ENCODE results near the gene GLMP. TPM values are rescaled to one million over a fixed set of nuclear protein-coding genes. Genes with fewer than 3 reads are reported as not detected.

The GLMP gene
- polyA plus RNA-seq, 1 donor: 170 TPM

GRCh38 chr1:156257711-156258110 lies 37.8 kb downstream of the GLMP start:
- Histone ChIP-seq H3K27me3 (ENCODE audit: control insufficient read depth, insufficient read depth, low read length) (no peaks in the 10 kb centered on the region), H3K4me1 (ENCODE audit: control insufficient read depth, insufficient read depth, low read length) (no peaks in the 10 kb centered on the region), H3K9me3 (ENCODE audit: control insufficient read depth, low read depth, low read length) (no peaks in the 10 kb centered on the region), H3K4me3 (ENCODE audit: low read length) (no peak overlapping the region), H3K27ac (ENCODE audit: low read length) (no peak overlapping the region), H3K36me3 (ENCODE audit: control insufficient read depth, insufficient read depth, low read length) (peaks cover 89% of the 10 kb centered on the region)
- no peak for DNase-seq
- no CpG with 5 or more reads among the region's 2 CpGs for WGBS (ENCODE audit: insufficient coverage, low lambda C conversion rate)

GRCh38 chr1:156253634-156254033 lies 41.8 kb downstream of the GLMP start:
- peaks cover 90% of the 10 kb centered on the region for H3K36me3 ChIP-seq (ENCODE audit: control insufficient read depth, insufficient read depth, low read length)
- no peak for DNase-seq
- no peaks in the 10 kb centered on the region for H3K27me3 ChIP-seq (ENCODE audit: control insufficient read depth, insufficient read depth, low read length)
- no peaks in the 10 kb centered on the region for H3K4me1 ChIP-seq (ENCODE audit: control insufficient read depth, insufficient read depth, low read length)
- H3K9me3 ChIP-seq (ENCODE audit: control insufficient read depth, low read depth, low read length): no peaks in the 10 kb centered on the region
- no CpG with 5 or more reads among the region's 3 CpGs for WGBS (ENCODE audit: insufficient coverage, low lambda C conversion rate)
- H3K4me3 ChIP-seq (ENCODE audit: low read length): no peak overlapping the region
- no peak overlapping the region for H3K27ac ChIP-seq (ENCODE audit: low read length)

GRCh38 chr1:156251527-156251926 lies 44.0 kb downstream of the GLMP start:
- no peaks in the 10 kb centered on the region for H3K27me3 ChIP-seq (ENCODE audit: control insufficient read depth, insufficient read depth, low read length)
- WGBS (ENCODE audit: insufficient coverage, low lambda C conversion rate): no CpG with 5 or more reads among the region's 3 CpGs
- no peak overlapping the region for H3K4me3 ChIP-seq (ENCODE audit: low read length)
- no peak for DNase-seq
- H3K27ac ChIP-seq (ENCODE audit: low read length): peak overlapping the region; percentile 31
- H3K36me3 ChIP-seq (ENCODE audit: control insufficient read depth, insufficient read depth, low read length): peaks cover 70% of the 10 kb centered on the region
- H3K9me3 ChIP-seq (ENCODE audit: control insufficient read depth, low read depth, low read length): no peaks in the 10 kb centered on the region
- no peaks in the 10 kb centered on the region for H3K4me1 ChIP-seq (ENCODE audit: control insufficient read depth, insufficient read depth, low read length)

GRCh38 chr1:156249593-156249992 lies 45.9 kb downstream of the GLMP start:
- no peak for DNase-seq
- Histone ChIP-seq H3K4me1 (ENCODE audit: control insufficient read depth, insufficient read depth, low read length) (peaks cover 4% of the 10 kb centered on the region), H3K27me3 (ENCODE audit: control insufficient read depth, insufficient read depth, low read length) (peaks cover 17% of the 10 kb centered on the region), H3K9me3 (ENCODE audit: control insufficient read depth, low read depth, low read length) (no peaks in the 10 kb centered on the region), H3K36me3 (ENCODE audit: control insufficient read depth, insufficient read depth, low read length) (peaks cover 55% of the 10 kb centered on the region), H3K27ac (ENCODE audit: low read length) (no peak overlapping the region), H3K4me3 (ENCODE audit: low read length) (no peak overlapping the region)
- no CpG with 5 or more reads among the region's 5 CpGs for WGBS (ENCODE audit: insufficient coverage, low lambda C conversion rate)

- no peak overlapping the region for H3K27ac ChIP-seq (ENCODE audit: low read length)
- peaks cover 20% of the 10 kb centered on the region for H3K27me3 ChIP-seq (ENCODE audit: control insufficient read depth, insufficient read depth, low read length)
- no CpG with 5 or more reads among the region's 4 CpGs for WGBS (ENCODE audit: insufficient coverage, low lambda C conversion rate)
- no peaks in the 10 kb centered on the region for H3K9me3 ChIP-seq (ENCODE audit: control insufficient read depth, low read depth, low read length)
- H3K36me3 ChIP-seq (ENCODE audit: control insufficient read depth, insufficient read depth, low read length): peaks cover 44% of the 10 kb centered on the region
- peaks cover 4% of the 10 kb centered on the region for H3K4me1 ChIP-seq (ENCODE audit: control insufficient read depth, insufficient read depth, low read length)
- DNase-seq: no peak
- no peak overlapping the region for H3K4me3 ChIP-seq (ENCODE audit: low read length)
These were observed 47.2 kb downstream of the GLMP start for GRCh38 chr1:156248323-156248683.

- Histone ChIP-seq H3K4me3 (ENCODE audit: low read length) (no peak within 1 kb of the TSS), H3K36me3 (ENCODE audit: control insufficient read depth, insufficient read depth, low read length) (peaks cover 42% of the 10 kb centered on the region), H3K27ac (ENCODE audit: low read length) (no peak within 1 kb of the TSS), H3K4me1 (ENCODE audit: control insufficient read depth, insufficient read depth, low read length) (peaks cover 4% of the 10 kb centered on the region), H3K9me3 (ENCODE audit: control insufficient read depth, low read depth, low read length) (no peaks in the 10 kb centered on the region), H3K27me3 (ENCODE audit: control insufficient read depth, insufficient read depth, low read length) (peaks cover 20% of the 10 kb centered on the region)
- no CpG with 5 or more reads among the region's 16 CpGs for WGBS (ENCODE audit: insufficient coverage, low lambda C conversion rate)
- DNase-seq: peak in 1 of 2 donors; percentile 35
These were observed 47.8 kb downstream of the GLMP start, which contains the start of gene PAQR6 for GRCh38 chr1:156247460-156248322. Gene PAQR6, minus strand, starts transcription at chr1:156248056. Its CDS starts 1,325 bp downstream, at chr1:156246731.

GRCh38 chr1:156246781-156247459 lies 48.6 kb downstream of the GLMP start:
- WGBS (ENCODE audit: insufficient coverage, low lambda C conversion rate): no CpG with 5 or more reads among the region's 16 CpGs

GRCh38 chr1:156246241-156246780 lies 49.2 kb downstream of the GLMP start:
- Histone ChIP-seq H3K9me3 (ENCODE audit: control insufficient read depth, low read depth, low read length) (no peaks in the 10 kb centered on the region), H3K36me3 (ENCODE audit: control insufficient read depth, insufficient read depth, low read length) (peaks cover 39% of the 10 kb centered on the region), H3K4me3 (ENCODE audit: low read length) (no peak overlapping the region), H3K27ac (ENCODE audit: low read length) (no peak overlapping the region), H3K27me3 (ENCODE audit: control insufficient read depth, insufficient read depth, low read length) (peaks cover 20% of the 10 kb centered on the region), H3K4me1 (ENCODE audit: control insufficient read depth, insufficient read depth, low read length) (peaks cover 4% of the 10 kb centered on the region)
- WGBS (ENCODE audit: insufficient coverage, low lambda C conversion rate): no CpG with 5 or more reads among the region's 10 CpGs
- DNase-seq: no peak

More at GRCh38 chr1:156246781-156247459, 48.6 kb downstream of the GLMP start:
- no peak overlapping the region for H3K4me3 ChIP-seq (ENCODE audit: low read length)
- H3K9me3 ChIP-seq (ENCODE audit: control insufficient read depth, low read depth, low read length): no peaks in the 10 kb centered on the region
- H3K27me3 ChIP-seq (ENCODE audit: control insufficient read depth, insufficient read depth, low read length): peaks cover 20% of the 10 kb centered on the region
- H3K36me3 ChIP-seq (ENCODE audit: control insufficient read depth, insufficient read depth, low read length): peaks cover 40% of the 10 kb centered on the region
- no peak for DNase-seq
- no peak overlapping the region for H3K27ac ChIP-seq (ENCODE audit: low read length)
- H3K4me1 ChIP-seq (ENCODE audit: control insufficient read depth, insufficient read depth, low read length): peaks cover 4% of the 10 kb centered on the region

- H3K27ac ChIP-seq (ENCODE audit: low read length): no peak overlapping the region
- peak; percentile 25 to 58 for DNase-seq
- WGBS (ENCODE audit: insufficient coverage, low lambda C conversion rate): no CpG with 5 or more reads among the region's 69 CpGs
- peaks cover 20% of the 10 kb centered on the region for H3K27me3 ChIP-seq (ENCODE audit: control insufficient read depth, insufficient read depth, low read length)
- no peaks in the 10 kb centered on the region for H3K9me3 ChIP-seq (ENCODE audit: control insufficient read depth, low read depth, low read length)
- H3K4me1 ChIP-seq (ENCODE audit: control insufficient read depth, insufficient read depth, low read length): peaks cover 4% of the 10 kb centered on the region
- peaks cover 39% of the 10 kb centered on the region for H3K36me3 ChIP-seq (ENCODE audit: control insufficient read depth, insufficient read depth, low read length)
- H3K4me3 ChIP-seq (ENCODE audit: low read length): peak overlapping the region; percentile 21
These were observed 49.8 kb downstream of the GLMP start for GRCh38 chr1:156245451-156246232.

- no CpG with 5 or more reads among the region's 17 CpGs for WGBS (ENCODE audit: insufficient coverage, low lambda C conversion rate)
- H3K27me3 ChIP-seq (ENCODE audit: control insufficient read depth, insufficient read depth, low read length): peaks cover 20% of the 10 kb centered on the region
- no peak overlapping the region for H3K4me3 ChIP-seq (ENCODE audit: low read length)
- H3K4me1 ChIP-seq (ENCODE audit: control insufficient read depth, insufficient read depth, low read length): peaks cover 4% of the 10 kb centered on the region
- H3K36me3 ChIP-seq (ENCODE audit: control insufficient read depth, insufficient read depth, low read length): peaks cover 35% of the 10 kb centered on the region
- no peak overlapping the region for H3K27ac ChIP-seq (ENCODE audit: low read length)
- no peak for DNase-seq
- H3K9me3 ChIP-seq (ENCODE audit: control insufficient read depth, low read depth, low read length): no peaks in the 10 kb centered on the region
These were observed 50.8 kb downstream of the GLMP start for GRCh38 chr1:156244712-156245111.
